ENCODE data around the gene RAB8A.
"Not testable (repeated sequence)": the region's sequence is repeated elsewhere in the genome, so short reads cannot be mapped to it uniquely, and the experiment has no call there.

Gene RAB8A

DNA sequence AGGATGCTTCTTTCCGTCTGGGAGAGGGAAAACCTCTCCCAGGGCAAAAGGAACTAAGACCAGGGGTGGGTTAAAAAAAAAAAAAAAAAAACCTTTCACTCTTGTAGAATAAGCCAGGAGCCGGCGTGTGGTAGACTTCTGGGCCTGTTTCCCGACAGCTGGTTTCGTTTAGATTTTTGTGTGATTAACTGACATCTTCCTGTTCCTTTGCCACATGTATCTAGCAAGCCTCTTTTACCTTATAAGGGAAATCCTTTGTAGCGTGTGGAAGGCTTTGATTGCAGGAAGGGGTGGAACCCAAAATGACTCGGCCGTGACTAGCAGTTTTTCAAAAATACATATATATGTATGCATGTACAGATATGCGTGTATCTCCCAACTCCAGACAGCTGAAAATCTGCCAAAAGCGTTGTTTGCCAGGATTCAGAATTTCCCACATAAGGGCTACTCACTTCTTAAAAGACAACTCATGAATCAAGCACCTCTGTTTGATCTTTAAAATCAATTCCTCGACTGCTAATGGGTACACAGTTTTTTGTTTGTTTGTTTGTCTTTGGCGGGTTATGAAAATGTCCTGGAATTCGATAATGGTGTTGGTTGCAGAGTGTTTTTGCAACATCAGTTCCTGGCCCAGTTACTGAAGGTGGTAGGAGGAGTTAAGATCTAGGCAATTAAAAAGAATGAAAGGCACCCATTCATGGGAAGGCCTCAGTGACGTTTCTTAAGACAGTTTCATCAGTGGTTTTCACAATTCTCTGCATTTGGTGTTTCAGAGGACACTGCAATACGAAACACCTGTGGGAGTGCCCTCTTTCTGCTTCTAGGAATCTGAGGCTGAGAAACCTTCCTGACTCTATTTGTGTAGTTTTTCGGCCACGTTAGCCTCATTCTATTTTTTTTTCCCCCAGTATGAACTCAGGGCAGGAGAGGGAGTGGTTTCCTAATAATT is 32.7 kb upstream of the RAB8A start:
- DNase-seq: no peak

DNA sequence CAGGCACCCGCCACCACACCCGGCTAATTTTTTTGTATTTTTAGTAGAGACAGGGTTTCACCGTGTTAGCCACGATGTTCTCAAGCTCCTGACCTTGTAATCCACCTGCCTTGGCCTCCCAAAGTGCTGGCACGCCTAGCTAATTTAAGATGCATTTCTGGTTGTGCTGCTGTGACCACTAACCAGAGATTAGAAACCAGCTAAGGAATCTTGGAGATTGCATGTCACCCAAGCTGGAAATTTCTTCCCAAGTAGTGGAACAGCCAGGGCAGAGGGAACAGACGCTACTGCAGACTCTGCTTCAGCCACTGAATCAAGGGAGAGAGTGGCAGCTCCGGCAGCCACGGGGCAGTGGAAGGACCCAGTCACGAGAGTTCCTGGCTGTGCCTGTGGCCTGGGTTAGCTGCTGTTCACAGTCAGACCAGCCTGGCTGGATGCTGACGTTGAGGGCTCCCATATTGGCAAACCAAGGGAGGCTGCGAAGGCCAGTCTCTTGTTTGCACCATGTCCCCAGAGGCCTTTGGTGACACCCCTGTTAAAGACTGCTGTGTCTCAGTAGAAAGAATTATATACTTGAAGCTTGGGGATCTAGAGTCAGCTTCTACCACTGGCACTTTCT is 27.5 kb upstream of the RAB8A start:
- DNase-seq: no peak

DNA sequence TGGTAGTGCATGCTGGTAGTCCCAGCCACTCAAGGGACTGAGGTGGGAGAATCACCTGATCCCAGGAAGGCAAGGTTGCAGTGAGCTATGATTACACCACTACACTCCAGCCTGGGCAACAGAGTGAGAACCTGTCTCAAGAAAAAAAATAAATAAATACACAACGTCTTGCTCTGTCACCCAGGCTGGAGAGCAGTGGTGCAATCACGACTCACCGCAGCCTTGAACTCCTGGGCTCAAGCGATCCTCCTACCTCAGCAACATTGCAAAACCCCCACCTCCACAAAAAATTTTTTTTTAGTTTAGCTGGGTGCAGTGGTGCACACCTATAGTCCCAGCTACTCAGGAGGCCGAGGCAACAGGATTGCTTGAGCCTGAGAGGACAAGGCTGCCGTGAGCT is 26.6 kb upstream of the RAB8A start:
- no peak for DNase-seq

DNA sequence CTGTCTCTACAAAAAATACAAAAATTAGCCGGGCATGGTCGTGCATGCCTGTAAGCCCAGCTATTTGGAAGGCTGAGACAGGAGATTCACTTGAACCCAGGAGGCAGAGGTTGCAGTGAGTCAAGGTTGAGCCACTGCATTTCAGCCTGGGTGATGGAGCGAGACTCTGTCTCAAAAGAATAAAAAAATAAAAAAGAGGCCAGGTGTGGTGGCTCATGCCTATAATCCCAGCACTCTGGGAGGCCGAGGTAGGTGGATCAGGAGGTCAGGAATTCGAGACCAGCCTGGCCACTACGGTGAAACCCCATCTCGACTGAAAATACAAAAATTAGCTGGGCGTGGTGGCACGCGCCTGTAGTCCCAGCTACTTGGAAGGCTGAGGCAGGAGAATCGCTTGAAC is 24.3 kb upstream of the RAB8A start:
- not testable (repeated sequence) for DNase-seq

DNA sequence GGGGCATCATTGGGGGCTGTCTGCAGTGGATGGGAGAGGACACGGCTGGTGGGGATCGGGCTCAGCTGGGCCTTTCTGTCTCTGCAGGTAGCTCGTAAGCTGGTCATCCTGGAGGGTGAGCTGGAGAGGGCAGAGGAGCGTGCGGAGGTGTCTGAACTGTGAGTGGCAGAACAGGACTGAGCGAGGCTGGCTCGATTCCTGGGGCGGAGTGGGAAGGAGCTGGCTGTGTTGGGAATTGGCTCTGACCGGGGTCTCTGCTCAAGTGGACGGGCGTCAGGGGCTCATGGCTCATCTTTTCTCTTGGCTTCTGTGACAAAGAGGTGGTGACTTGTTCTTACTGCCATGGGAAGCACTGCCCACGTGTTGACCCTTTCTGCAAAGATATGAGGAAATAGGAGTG is 23.7 kb upstream of the RAB8A start:
- DNase-seq: no peak

DNA sequence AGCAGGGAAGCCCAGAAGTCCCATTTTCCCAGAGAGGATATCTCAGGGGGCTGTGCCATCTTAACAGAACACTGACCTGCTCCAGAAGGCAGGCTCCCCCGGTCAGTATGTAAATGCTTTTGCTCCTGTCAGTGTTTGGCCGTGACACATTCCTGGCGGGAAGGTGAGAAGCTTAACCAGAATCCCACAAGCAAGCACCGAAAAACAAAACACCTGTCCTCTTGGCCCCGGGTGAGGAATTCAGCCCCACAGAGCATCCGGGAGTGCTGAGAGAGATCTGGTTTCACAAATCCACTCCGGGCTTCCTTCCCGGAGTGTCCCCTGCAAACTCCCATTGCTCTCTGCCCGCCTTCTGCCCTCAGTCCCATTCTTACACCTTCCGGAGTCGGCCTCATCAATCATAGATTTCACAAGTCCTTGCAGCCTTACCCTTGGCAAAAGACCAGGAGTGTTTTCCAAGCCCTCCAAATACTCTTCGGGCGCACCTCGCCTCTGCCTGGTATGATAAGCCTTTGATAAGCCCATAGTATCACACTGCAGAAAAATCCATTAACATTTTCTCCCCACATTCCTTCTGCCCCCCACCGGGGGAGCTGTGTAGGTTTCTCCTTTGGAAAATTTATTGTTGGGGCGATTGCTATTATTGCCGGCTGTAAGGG is 23.2 kb upstream of the RAB8A start:
- no peak for DNase-seq

DNA sequence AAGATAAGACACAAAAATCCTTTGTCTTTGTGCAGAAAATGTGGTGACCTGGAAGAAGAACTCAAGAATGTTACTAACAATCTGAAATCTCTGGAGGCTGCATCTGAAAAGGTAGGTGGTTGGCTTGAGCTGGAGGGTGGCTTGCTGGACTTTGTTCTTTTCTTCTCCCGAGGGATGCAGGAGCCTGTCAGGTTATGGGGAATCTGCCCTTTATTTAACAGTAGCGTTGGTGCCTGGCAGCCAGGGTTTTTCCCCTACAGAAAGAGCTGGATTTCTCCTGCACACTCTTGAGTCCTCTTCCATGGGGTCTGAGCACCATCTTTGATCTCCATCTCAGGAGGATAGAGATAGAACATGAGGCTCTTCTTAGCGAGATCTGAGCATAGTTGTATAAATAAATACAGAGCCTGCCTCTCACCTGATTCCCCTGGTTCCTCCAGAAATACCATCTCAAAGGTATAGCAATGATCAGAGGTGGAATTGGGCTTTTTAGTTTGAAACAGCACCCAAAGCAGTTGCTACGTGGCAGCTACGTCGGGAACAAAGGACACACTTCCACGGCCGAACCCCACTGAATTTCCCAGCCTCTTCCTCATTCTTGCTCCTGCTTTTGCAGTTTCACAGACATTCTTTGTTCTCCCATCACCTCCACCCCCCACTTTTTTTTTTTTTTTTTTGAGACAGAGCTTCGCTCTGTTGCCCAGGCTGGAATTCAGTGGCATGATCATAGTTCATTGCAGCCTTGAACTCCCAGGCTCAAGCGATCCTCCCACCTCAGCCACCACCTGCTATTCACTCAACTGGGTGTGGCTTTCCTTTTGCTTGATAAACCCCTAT is 22.5 kb upstream of the RAB8A start:
- DNase-seq: no peak

DNA sequence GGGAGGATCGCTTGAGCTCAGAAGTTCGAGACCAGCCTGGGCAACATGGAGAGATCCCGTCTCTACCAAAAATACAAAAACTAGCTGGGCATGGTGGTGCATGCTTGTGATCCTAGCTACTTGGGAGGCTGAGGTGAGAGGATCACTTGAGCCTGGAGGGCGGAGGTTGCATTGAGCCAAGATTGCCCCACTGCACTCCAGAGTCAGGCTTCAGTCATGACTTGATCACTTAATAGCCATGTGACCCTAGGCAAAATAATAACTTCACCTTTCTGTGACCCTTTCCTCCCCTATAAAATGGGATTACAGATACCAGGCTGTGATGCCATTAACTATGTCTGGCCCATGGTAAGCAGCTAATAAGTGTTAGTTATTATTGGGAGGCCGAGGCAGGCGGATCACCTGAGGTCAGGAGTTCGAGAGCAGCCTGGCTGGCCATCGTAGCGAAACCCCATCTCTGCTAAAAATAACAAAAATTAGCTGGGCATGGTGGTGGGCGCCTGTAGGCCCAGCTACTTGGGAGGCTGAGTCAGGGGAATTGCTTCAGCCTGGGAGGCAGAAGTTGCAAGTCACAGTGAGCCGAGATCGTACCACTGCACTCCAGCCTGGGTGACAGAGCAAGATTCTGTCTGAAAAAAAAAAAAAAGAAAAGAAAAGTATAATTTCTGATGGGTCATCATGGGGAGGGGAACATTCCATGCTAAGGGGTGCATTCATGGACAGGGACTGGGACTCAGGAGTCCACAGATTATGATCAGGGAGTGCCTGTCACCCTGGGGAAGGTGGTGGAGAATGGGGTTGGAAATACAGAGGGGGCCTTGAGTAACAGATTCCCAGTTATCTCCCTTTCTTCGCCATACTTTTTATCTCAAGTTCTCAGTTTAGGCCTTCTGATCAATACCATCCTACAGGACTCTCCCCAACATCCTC is 19.9 kb upstream of the RAB8A start:
- no peak for DNase-seq

DNA sequence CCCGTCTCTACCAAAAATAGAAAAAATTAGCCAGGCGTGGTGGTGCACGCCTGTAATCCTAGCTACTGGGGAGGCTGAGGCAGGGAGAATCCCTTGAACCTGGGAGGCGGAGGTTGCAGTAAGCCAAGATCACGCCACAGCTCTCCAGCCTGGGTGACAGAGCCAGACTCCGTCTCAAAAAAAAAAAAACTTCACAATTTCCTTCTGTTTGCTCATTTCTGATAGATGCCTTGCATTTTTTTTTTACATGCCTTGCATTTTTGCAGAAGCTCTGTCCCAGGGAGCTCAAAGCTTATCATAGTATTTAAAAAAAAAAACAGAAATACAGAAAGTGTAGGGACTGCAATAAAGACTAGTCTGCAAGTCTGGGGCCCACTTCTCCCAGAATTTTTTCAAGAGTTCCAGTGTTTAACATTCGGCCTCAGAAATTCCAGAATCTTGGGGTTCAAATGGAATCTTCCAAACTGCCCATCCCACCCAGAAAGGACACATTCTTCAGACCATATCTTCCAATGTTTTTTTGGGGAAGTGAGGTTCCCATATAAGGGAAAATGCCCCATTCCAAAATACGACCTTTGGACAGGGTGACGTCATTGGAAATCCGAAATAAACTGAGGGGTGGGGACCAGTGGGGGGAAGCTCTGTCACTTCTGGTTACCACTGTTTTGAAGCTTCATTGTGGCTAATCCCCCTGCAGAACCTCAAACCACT is 17.2 kb upstream of the RAB8A start:
- DNase-seq: no peak

DNA sequence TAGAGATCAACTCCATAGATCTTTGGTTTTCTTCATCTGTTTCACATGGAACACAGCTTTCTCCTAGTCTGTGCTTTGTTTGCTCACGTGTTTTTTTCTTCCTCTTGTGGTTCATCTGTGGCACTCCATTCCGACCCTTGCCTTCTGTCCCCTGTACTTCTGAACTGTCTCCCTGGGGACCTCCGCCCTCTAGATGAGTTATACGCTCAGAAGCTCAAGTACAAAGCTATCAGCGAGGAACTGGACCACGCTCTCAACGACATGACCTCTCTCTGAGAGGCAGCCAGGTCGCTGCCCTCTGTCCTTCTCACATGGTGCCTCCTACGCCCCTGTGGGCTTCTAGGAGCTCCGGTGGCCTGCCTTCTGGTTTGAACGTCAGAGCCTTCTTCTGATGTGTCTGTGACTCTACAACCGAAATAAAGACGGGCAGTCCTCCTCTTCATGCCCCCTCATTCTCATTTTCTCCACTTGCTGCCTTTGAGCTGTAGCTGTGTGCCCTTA is 16.6 kb upstream of the RAB8A start:
- DNase-seq: no peak

DNA sequence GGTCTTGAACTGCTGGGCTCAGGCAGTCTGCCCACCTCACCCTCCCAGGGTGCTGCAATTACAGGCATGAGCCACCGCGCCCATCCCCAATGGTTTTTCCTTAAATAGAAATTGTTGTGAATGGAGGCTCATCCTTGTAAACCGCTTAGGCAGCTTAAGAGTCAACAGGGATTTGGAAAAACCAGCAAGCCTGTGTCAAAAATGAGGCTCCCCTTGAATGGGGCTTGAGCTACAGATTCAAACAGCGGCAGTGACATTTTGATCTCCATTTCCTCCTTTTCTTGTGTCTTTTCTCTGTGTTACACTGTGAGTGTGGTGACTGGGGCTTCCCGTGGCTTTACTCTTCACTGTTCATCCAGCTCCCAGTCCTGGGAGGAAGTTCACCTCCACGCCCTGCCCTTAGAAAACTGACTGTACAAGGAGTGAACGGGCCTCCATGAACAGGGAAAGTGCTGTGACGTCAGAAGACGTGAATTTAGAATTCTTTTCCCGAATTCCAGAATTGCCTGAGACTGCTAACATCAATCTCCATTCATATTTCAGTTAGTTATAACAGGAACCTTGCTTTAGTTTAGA is 15.3 kb upstream of the RAB8A start:
- no peak for DNase-seq

DNA sequence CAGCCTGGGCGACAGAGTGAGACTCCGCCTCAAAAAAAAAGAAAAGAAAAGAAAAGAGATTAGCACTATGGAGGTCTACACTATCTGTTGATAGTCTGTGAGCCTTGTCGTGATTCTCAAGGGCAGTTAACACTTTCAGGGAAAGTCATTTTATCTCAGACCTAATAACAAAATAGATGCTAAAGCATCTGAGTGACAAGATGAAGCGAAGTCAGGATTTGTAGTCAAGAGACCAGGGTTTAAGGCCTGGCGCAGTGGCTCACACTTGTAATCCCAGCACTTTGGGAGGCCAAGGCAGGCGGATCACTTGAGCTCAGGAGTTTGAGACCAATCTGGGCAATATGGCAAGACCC is 13.3 kb upstream of the RAB8A start:
- DNase-seq: no peak

DNA sequence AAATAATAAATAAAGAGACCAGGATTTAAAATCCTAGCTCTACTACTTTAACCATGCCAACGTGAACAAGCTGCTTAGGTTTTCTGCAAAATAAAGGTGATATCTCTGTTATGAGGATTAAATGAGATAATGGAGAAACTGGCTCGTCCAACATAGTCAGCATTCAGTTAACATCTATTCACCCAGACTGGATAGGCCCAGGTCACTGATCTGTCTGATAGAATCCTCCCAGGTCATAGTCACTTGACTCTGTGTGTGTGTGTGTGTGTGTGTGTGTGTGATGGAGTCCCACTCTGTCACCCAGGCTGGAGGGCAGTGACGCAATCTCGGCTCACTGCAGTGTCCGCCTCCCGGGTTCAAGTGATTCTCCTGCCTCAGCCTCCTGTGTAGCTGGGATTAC is 12.9 kb upstream of the RAB8A start:
- no peak for DNase-seq

DNA sequence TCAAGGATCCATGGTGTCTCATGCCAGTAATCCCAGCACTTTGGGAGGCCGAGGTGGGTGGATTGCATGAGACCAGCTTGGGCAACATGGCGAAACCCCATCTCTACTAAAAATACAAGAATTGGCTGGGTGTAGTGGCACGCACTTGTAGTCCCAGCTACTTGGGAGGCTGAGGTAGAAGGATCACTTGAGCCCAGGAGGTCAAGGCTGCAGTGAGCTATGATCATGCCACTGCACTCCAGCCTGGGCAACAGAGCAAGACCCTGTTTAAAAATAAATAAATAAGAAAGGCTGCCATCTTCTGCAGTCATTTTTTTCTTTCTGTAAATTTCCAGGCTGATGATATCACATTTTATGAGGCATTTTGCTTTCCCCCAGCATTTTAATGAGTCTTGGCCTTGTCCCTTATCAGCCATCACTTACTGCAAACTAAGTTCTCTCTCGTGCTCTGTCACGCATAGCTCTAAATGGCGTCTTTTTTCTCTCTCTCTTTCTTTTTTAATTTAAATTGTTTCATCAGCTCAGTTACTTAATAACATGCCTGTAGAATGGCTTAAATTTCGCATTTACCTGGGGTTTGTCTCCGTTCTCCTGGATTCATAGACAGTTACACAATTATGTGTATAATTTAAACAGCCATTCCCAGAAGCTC is 12.2 kb upstream of the RAB8A start:
- DNase-seq: not testable (repeated sequence)

DNA sequence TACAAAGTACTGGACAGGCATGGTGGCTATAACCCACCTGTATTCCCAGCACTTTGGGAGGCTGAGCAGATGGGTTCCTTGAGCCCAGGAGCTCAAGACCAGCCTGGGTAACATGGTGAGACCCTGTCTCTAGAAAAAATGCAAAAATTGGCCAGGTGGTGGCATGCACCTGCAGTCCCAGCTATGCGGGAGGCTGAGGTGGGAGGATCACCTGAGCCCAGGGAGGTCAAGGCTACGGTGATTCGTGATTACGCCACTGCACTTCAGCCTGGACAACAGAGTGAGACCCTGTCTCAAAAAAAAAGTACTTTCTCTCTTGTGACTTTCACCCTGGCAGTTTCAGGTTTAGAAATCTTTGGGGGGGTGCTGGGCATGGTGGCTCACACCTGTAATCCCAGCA is 11.2 kb upstream of the RAB8A start:
- DNase-seq: no peak

DNA sequence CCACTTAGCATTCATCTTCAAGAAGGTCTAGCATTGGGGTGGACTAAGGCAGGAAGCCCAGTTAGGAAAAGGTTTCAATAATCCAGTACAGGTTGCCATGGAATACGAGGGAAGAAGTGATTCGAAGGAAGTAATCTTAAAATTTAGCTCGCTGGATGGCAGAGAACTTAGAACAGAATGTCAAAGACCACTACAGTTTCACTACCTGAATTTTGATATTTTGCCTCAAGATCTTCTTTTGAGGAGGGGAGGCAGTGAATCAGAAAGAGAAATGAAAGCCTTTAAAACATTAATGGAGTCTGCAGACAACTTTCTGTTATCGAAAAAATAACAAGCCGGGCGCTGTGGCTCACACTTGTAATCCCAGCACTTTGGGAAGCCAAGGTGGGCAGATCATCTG is 7.0 kb upstream of the RAB8A start:
- DNase-seq: no peak

DNA sequence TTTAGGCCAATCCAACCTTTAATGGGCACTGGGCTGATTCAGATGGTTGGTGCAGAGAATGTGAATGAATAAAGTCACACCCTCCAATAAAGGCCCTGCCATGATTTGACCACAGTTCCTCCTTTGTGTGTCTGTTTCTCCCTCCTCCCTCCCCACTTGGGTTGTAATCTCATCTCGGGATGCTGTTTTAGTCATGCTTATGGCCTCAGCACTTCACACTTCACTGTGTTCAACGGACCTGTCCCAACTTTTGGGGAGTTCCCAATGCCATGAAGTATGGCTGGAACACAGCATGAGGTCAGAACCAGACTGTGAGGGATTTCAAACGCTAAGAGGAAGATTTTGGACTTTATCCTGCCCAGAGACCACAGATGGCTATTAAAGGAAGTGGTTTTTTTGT is 5.6 kb upstream of the RAB8A start:
- no peak for DNase-seq

DNA sequence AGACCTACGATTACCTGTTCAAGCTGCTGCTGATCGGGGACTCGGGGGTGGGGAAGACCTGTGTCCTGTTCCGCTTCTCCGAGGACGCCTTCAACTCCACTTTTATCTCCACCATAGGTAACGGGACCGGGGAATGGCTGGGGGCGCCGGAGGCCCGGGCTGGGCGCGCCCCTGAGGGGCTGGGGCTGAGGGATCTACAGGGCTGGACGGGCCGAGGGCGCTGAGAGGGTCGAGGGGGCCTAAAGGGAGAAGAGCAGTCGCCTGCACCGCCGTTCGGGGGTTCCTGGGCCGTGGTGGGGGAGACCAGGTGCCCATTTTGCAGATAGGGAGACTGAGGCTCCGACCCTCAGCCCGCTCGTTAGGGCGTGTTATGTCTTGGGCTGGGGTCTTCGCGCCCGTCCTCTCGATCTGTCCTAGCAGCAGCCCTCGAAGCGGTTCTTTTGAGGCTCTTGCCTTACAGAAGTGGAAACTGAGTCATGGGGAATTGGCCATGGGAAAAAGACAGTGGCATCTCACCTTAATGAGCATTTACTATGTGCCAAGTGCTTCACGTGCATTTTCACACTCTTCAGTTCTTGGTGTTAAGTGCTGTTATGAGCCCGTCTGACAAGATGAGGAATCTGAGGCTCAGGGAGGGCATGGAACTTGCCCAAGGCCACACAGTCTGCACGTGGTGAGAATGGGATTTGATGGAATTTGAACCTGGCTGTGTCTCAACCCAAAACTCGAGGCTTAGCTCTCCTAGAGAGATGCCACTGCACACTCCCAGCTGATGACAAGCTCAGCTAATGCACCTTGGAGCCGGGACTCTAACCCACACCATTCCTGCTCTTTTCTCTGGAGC is 442 bp downstream of the RAB8A start:
- DNase-seq: no peak

DNA sequence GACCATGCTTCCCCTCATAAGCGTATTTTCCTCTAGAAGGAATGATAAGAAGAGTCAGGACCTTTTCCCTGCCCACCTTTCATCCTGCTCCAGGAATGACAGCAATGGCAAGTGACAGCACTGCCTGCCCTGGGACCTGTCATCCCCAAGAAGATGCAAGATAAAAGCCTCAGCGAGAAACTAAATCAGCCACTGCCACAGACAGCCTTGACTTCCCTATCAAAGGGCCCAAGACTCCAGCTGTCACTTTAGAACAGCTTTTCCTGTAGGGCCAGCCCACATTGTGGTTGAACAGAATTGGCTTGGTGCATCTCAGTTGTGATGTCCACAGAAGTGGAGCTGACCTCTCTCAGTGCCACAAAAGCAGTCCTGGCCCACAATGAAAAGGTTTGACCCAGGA is 1.1 kb downstream of the RAB8A start:
- no peak for DNase-seq
